HEK293 (cell line): Measurements from ENCODE around the gene OR8D1.

Experiments used
- CTCF ChIA-PET: fragments of 350-600 bp; formaldehyde crosslinking; extraction: SDS; loops from one replicate; lab custom pipeline; 2021; ENCODE audit warnings: antibody characterized with exemption; lab: Yijun Ruan, JAX
- POLR2A ChIA-PET: fragments of 300-600 bp; formaldehyde crosslinking; extraction: SDS; loops from one replicate; lab custom pipeline; 2020; ENCODE audit warnings: antibody characterized with exemption, inconsistent platforms; lab: Yijun Ruan, JAX
- H3K27ac ChIP-seq: fragments of 200-500 bp; sonication (Bioruptor generic); 2 replicates; pipeline ENCODE4 v1.5.1; 2014; ENCODE audit warnings: low read depth, low read length, control low read depth, inconsistent platforms; ENCODE audit errors: extremely low read depth
- H3K36me3 ChIP-seq, 2 experiments: fragments of 200-500 bp in 1 of 2; sonication (Bioruptor generic) in 1 of 2; 1 replicate in 1 of 2; 2 replicates in 1 of 2; pipeline ENCODE4 v1.5.1; 2014 to 2017; ENCODE audit warnings: inconsistent platforms in 2 of 2, low read length in 2 of 2; ENCODE audit not compliant: control insufficient read depth in 2 of 2, insufficient read depth in 1 of 2
- H3K4me1 ChIP-seq: fragments of 200-500 bp; sonication (Bioruptor generic); 2 replicates; pipeline ENCODE4 v1.5.1; 2014; ENCODE audit warnings: mild to moderate bottlenecking, low read length, inconsistent platforms; ENCODE audit not compliant: control insufficient read depth, insufficient read depth
- H3K4me3 ChIP-seq: 2 replicates; pipeline ENCODE4 v1.5.1; 2011; ENCODE audit warnings: low read depth, mild to moderate bottlenecking, control low read depth, low read length, moderate library complexity
- H3K9me3 ChIP-seq: fragments of 200-500 bp; sonication (Bioruptor generic); 2 replicates; pipeline ENCODE4 v1.5.1; 2014; ENCODE audit warnings: low read depth, low read length, inconsistent platforms; ENCODE audit not compliant: control insufficient read depth, insufficient read depth
- KLF1 ChIP-seq: fragments of 450-650 bp; formaldehyde crosslinking; IDR thresholded peaks from 2 replicates; pipeline ENCODE4 v1.5.1; 2016; ENCODE audit warnings: missing biosample characterization, missing genetic modification characterization
- KLF10 ChIP-seq: fragments of 450-650 bp; IDR thresholded peaks from 2 replicates; pipeline ENCODE4 v1.5.1; 2018; ENCODE audit warnings: missing biosample characterization, mild to moderate bottlenecking, missing genetic modification characterization
- MEIS1 ChIP-seq: sonication (generic); formaldehyde crosslinking; IDR thresholded peaks from 2 replicates; pipeline ENCODE4 v1.8.1; 2022; ENCODE audit warnings: missing genetic modification reagents, mild to moderate bottlenecking, borderline replicate concordance
- WT1 ChIP-seq: fragments of 450-650 bp; formaldehyde crosslinking; IDR thresholded peaks from 2 replicates; pipeline ENCODE4 v1.5.1; 2016; ENCODE audit warnings: missing biosample characterization, missing genetic modification characterization
- ZBTB17 ChIP-seq: fragments of 450-650 bp; formaldehyde crosslinking; IDR thresholded peaks from 2 replicates; pipeline ENCODE4 v1.5.1; 2016; ENCODE audit warnings: missing biosample characterization, missing genetic modification characterization
- ZNF10 ChIP-seq: fragments of 450-650 bp; formaldehyde crosslinking; IDR thresholded peaks from 2 replicates; pipeline ENCODE4 v1.5.1; 2017; ENCODE audit warnings: missing biosample characterization, missing genetic modification characterization
- ZNF138 ChIP-seq: fragments of 450-650 bp; formaldehyde crosslinking; IDR thresholded peaks from 2 replicates; pipeline ENCODE4 v1.5.1; 2016; ENCODE audit warnings: missing biosample characterization, missing genetic modification characterization, borderline replicate concordance
- ZNF174 ChIP-seq: fragments of 450-650 bp; formaldehyde crosslinking; IDR thresholded peaks from 2 replicates; pipeline ENCODE4 v1.5.0; 2017; ENCODE audit warnings: missing biosample characterization, mild to moderate bottlenecking, missing genetic modification characterization
- ZNF175 ChIP-seq: fragments of 450-650 bp; formaldehyde crosslinking; IDR thresholded peaks from 2 replicates; pipeline ENCODE4 v1.5.1; 2016; ENCODE audit warnings: missing biosample characterization, missing genetic modification characterization
- ZNF202 ChIP-seq: fragments of 450-650 bp; formaldehyde crosslinking; IDR thresholded peaks from 2 replicates; pipeline ENCODE4 v1.5.1; 2016; ENCODE audit warnings: missing biosample characterization, missing genetic modification characterization, borderline replicate concordance
- ZNF423 ChIP-seq: fragments of 450-650 bp; formaldehyde crosslinking; IDR thresholded peaks from 2 replicates; pipeline ENCODE4 v1.5.1; 2016; ENCODE audit warnings: missing biosample characterization, missing genetic modification characterization
- ZNF596 ChIP-seq: fragments of 450-650 bp; IDR thresholded peaks from 2 replicates; pipeline ENCODE4 v1.5.0; 2018; ENCODE audit warnings: missing biosample characterization, mild to moderate bottlenecking, missing genetic modification characterization, moderate library complexity
- ZNF626 ChIP-seq: fragments of 450-650 bp; sonication (Bioruptor Pico); formaldehyde crosslinking; IDR thresholded peaks from 2 replicates; pipeline ENCODE4 v1.5.1; 2018; ENCODE audit warnings: missing biosample characterization, missing genetic modification characterization, inconsistent platforms
- ZNF629 ChIP-seq: fragments of 450-650 bp; formaldehyde crosslinking; IDR thresholded peaks from 2 replicates; pipeline ENCODE4 v1.5.1; 2017; ENCODE audit warnings: missing biosample characterization, missing genetic modification characterization
- TF ChIP-seq, protein P1 (sequence below): fragments of 450-650 bp; formaldehyde crosslinking; IDR thresholded peaks from 2 replicates; pipeline ENCODE4 v1.5.1; 2016; ENCODE audit warnings: missing biosample characterization, missing genetic modification characterization
- TF ChIP-seq, protein P2 (sequence below): IDR thresholded peaks from 2 replicates; pipeline ENCODE4 v1.6.1; 2011; ENCODE audit warnings: mild to moderate bottlenecking, low read depth, low read length, borderline replicate concordance
- TF ChIP-seq, protein P3 (sequence below): fragments of 450-650 bp; formaldehyde crosslinking; IDR thresholded peaks from 2 replicates; pipeline ENCODE4 v1.5.1; 2016; ENCODE audit warnings: missing biosample characterization, missing genetic modification characterization
- TF ChIP-seq, protein P4 (sequence below): fragments of 450-650 bp; formaldehyde crosslinking; IDR thresholded peaks from 2 replicates; pipeline ENCODE4 v1.5.1; 2016; ENCODE audit warnings: missing biosample characterization, missing genetic modification characterization
- TF ChIP-seq, protein P5 (sequence below): fragments of 450-650 bp; formaldehyde crosslinking; IDR thresholded peaks from 2 replicates; pipeline ENCODE4 v1.5.1; 2016; ENCODE audit warnings: missing biosample characterization, missing genetic modification characterization
- TF ChIP-seq, protein P6 (sequence below): fragments of 450-650 bp; formaldehyde crosslinking; IDR thresholded peaks from 2 replicates; pipeline ENCODE4; 2016; ENCODE audit warnings: missing biosample characterization, missing genetic modification characterization

Gene OR8D1

DNA sequence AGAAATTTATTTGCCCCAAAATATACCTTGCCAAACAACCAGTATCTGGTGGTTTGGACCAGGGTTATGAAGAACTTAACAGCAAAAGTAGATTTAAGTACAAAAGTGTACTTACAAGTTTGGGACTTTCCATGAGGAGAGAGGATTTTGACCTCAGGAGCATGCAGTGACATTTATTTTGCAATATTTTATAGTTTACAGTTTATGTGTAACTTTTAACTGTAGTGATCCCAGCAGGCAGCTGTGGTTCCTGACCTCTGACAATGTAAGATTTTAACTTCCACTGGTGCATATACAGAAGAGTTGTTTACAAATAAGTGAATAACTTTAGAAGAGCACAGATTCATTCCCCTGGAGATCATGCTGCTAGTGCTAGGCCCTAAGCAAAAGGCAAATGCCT lies 6.7 kb downstream of the OR8D1 start:
- POLR2A ChIA-PET, result no interaction called here
- Histone ChIP-seq H3K4me1 (no peaks in the 10 kb centered on the region), H3K9me3 (no peaks in the 10 kb centered on the region), H3K36me3 (no peaks in the 10 kb centered on the region), H3K27ac (no peak overlapping the region), H3K4me3 (no peak overlapping the region)
- TF ChIP-seq ZNF626 (tag by site-specific recombination), result no peak
- CTCF ChIA-PET, result interaction anchor here (0.5 kb wide), 1 partner anchor 106 kb away, joined by 3 read pairs; no protein-coding TSS in a partner anchor

DNA sequence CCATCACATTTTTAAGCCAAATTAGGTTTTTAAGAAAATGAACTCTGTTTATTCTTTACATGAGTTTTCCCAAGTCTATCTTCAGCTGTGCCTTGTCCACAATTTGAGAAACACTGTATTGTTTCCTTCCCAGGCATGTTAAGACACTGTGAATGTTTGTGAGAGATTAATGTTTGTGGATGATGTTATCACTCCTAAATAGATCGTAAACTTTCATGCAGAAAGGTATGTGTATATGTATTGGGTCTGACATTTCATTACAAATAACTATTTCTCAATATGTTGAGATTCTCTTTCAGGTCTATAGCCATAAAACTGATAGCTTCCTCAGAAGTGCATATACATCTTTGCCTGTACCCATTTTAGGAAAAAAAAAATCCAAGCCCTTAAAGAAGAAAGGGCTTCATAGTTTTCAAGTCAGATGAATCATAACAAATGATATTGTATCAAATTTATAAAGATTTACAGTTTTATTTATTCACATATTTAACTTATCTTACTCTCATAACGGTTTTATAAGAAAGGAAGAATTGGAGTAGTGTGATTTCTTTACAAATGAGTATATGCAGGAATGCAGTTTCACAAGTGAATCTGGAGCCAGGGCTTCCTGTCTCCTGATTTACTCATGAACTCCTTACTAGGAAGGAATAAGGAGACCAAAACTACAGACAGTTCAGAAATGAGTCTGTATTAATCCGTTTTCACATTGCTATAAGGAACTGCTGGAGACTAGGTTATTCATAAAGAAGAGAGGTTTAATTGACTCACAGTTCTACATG lies 11.2 kb downstream of the OR8D1 start:
- Histone ChIP-seq H3K27ac (no peak overlapping the region), H3K9me3 (no peaks in the 10 kb centered on the region), H3K4me1 (no peaks in the 10 kb centered on the region), H3K36me3 (no peaks in the 10 kb centered on the region), H3K4me3 (no peak overlapping the region)
- TF ChIP-seq ZNF596, result no peak
- no peak for TF ChIP-seq ZNF423 (tag by site-specific recombination)
- TF ChIP-seq MEIS1 (CRISPR knock-in tag), result no peak
- TF ChIP-seq, protein P1, sequence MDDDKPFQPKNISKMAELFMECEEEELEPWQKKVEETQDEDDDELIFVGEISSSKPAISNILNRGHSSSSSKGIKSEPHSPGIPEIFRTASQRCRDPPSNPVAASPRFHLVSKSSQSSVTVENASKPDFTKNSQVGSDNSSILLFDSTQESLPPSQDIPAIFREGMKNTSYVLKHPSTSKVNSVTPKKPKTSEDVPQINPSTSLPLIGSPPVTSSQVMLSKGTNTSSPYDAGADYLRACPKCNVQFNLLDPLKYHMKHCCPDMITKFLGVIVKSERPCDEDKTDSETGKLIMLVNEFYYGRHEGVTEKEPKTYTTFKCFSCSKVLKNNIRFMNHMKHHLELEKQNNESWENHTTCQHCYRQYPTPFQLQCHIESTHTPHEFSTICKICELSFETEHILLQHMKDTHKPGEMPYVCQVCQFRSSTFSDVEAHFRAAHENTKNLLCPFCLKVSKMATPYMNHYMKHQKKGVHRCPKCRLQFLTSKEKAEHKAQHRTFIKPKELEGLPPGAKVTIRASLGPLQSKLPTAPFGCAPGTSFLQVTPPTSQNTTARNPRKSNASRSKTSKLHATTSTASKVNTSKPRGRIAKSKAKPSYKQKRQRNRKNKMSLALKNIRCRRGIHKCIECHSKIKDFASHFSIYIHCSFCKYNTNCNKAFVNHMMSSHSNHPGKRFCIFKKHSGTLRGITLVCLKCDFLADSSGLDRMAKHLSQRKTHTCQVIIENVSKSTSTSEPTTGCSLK (tag by site-specific recombination), result no peak
- no peak for TF ChIP-seq ZNF629 (tag by site-specific recombination)
- TF ChIP-seq ZNF138, result no peak
- TF ChIP-seq, protein P2, sequence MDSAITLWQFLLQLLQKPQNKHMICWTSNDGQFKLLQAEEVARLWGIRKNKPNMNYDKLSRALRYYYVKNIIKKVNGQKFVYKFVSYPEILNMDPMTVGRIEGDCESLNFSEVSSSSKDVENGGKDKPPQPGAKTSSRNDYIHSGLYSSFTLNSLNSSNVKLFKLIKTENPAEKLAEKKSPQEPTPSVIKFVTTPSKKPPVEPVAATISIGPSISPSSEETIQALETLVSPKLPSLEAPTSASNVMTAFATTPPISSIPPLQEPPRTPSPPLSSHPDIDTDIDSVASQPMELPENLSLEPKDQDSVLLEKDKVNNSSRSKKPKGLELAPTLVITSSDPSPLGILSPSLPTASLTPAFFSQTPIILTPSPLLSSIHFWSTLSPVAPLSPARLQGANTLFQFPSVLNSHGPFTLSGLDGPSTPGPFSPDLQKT, result no peak
- no peak for TF ChIP-seq ZNF626 (tag by site-specific recombination)
- TF ChIP-seq ZBTB17 (tag by site-specific recombination), result no peak
- TF ChIP-seq ZNF202 (tag by site-specific recombination), result no peak
- no peak for TF ChIP-seq ZNF175 (tag by site-specific recombination)
- TF ChIP-seq, protein P3, sequence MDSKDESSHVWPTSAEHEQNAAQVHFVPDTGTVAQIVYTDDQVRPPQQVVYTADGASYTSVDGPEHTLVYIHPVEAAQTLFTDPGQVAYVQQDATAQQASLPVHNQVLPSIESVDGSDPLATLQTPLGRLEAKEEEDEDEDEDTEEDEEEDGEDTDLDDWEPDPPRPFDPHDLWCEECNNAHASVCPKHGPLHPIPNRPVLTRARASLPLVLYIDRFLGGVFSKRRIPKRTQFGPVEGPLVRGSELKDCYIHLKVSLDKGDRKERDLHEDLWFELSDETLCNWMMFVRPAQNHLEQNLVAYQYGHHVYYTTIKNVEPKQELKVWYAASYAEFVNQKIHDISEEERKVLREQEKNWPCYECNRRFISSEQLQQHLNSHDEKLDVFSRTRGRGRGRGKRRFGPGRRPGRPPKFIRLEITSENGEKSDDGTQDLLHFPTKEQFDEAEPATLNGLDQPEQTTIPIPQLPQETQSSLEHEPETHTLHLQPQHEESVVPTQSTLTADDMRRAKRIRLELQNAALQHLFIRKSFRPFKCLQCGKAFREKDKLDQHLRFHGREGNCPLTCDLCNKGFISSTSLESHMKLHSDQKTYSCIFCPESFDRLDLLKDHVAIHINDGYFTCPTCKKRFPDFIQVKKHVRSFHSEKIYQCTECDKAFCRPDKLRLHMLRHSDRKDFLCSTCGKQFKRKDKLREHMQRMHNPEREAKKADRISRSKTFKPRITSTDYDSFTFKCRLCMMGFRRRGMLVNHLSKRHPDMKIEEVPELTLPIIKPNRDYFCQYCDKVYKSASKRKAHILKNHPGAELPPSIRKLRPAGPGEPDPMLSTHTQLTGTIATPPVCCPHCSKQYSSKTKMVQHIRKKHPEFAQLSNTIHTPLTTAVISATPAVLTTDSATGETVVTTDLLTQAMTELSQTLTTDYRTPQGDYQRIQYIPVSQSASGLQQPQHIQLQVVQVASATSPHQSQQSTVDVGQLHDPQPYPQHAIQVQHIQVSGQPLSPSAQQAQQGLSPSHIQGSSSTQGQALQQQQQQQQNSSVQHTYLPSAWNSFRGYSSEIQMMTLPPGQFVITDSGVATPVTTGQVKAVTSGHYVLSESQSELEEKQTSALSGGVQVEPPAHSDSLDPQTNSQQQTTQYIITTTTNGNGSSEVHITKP (tag by site-specific recombination), result no peak
- TF ChIP-seq, protein P4, sequence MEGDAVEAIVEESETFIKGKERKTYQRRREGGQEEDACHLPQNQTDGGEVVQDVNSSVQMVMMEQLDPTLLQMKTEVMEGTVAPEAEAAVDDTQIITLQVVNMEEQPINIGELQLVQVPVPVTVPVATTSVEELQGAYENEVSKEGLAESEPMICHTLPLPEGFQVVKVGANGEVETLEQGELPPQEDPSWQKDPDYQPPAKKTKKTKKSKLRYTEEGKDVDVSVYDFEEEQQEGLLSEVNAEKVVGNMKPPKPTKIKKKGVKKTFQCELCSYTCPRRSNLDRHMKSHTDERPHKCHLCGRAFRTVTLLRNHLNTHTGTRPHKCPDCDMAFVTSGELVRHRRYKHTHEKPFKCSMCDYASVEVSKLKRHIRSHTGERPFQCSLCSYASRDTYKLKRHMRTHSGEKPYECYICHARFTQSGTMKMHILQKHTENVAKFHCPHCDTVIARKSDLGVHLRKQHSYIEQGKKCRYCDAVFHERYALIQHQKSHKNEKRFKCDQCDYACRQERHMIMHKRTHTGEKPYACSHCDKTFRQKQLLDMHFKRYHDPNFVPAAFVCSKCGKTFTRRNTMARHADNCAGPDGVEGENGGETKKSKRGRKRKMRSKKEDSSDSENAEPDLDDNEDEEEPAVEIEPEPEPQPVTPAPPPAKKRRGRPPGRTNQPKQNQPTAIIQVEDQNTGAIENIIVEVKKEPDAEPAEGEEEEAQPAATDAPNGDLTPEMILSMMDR (tag by site-specific recombination), result no peak
- TF ChIP-seq, protein P5, sequence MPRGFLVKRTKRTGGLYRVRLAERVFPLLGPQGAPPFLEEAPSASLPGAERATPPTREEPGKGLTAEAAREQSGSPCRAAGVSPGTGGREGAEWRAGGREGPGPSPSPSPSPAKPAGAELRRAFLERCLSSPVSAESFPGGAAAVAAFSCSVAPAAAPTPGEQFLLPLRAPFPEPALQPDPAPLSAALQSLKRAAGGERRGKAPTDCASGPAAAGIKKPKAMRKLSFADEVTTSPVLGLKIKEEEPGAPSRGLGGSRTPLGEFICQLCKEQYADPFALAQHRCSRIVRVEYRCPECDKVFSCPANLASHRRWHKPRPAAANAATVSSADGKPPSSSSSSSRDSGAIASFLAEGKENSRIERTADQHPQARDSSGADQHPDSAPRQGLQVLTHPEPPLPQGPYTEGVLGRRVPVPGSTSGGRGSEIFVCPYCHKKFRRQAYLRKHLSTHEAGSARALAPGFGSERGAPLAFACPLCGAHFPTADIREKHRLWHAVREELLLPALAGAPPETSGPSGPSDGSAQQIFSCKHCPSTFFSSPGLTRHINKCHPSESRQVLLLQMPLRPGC (tag by site-specific recombination), result no peak
- TF ChIP-seq KLF10 (tag by site-specific recombination), result no peak
- TF ChIP-seq ZNF174, result no peak
- TF ChIP-seq WT1 (tag by site-specific recombination), result no peak
- TF ChIP-seq KLF1 (tag by site-specific recombination), result no peak
- no peak for TF ChIP-seq ZNF10
- TF ChIP-seq, protein P6, sequence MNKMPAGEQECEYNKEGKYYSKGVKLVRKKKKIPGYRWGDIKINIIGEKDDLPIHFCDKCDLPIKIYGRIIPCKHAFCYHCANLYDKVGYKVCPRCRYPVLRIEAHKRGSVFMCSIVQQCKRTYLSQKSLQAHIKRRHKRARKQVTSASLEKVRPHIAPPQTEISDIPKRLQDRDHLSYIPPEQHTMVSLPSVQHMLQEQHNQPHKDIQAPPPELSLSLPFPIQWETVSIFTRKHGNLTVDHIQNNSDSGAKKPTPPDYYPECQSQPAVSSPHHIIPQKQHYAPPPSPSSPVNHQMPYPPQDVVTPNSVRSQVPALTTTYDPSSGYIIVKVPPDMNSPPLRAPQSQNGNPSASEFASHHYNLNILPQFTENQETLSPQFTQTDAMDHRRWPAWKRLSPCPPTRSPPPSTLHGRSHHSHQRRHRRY, result no peak
- ChIA-PET CTCF (no interaction called here), POLR2A (no interaction called here)
